CD4-positive, alpha-beta T cell treated with Interleukin-17A for 1 hour (primary cell): ENCODE results near the gene PRDM10.

Source experiments
- DNase-seq: peaks from one replicate; pipeline ENCODE4 v3.0.0-alpha.2; 2020

PRDM10 gene

GRCh38 chr11:130008326-130008725 is 5.7 kb upstream of the PRDM10 start:
- no peak for DNase-seq

- DNase-seq = no peak
These were observed 4.3 kb upstream of the PRDM10 start for GRCh38 chr11:130006929-130007328.

- DNase-seq = no peak
These were observed 1.0 kb upstream of the PRDM10 start for GRCh38 chr11:130003717-130004001.

GRCh38 chr11:130002846-130003716 is 446 bp upstream of the PRDM10 start:
- peak; percentile 97 for DNase-seq

GRCh38 chr11:130001461-130002351 is 929 bp downstream of the PRDM10 start:
- peak; percentile 29 for DNase-seq

- no peak for DNase-seq
These were observed 2.0 kb downstream of the PRDM10 start for GRCh38 chr11:130000552-130001176.

- DNase-seq = no peak
These were observed 3.2 kb downstream of the PRDM10 start for GRCh38 chr11:129999407-129999806.

- no peak for DNase-seq
These were observed 3.7 kb downstream of the PRDM10 start for GRCh38 chr11:129998905-129999304.

- DNase-seq = no peak
These were observed 4.5 kb downstream of the PRDM10 start for GRCh38 chr11:129998107-129998506.

GRCh38 chr11:129997513-129997912 is 5.1 kb downstream of the PRDM10 start:
- DNase-seq = no peak

- no peak for DNase-seq
These were observed 6.3 kb downstream of the PRDM10 start for GRCh38 chr11:129996113-129996870.

- DNase-seq = no peak
These were observed 7.5 kb downstream of the PRDM10 start for GRCh38 chr11:129995163-129995562.

GRCh38 chr11:129992161-129992944 is 10.3 kb downstream of the PRDM10 start:
- peak; percentile 51 for DNase-seq

- DNase-seq = no peak
These were observed 13.4 kb downstream of the PRDM10 start for GRCh38 chr11:129989149-129989813.

- no peak for DNase-seq
These were observed 14.7 kb downstream of the PRDM10 start for GRCh38 chr11:129987950-129988349.

GRCh38 chr11:129985823-129986222 is 16.8 kb downstream of the PRDM10 start:
- DNase-seq = no peak

GRCh38 chr11:129980086-129980485 is 22.5 kb downstream of the PRDM10 start:
- DNase-seq = no peak

GRCh38 chr11:129979046-129979605 is 23.5 kb downstream of the PRDM10 start:
- no peak for DNase-seq

- DNase-seq = no peak
These were observed 24.2 kb downstream of the PRDM10 start for GRCh38 chr11:129978447-129978846.

GRCh38 chr11:129976328-129976727 is 26.3 kb downstream of the PRDM10 start:
- no peak for DNase-seq

- DNase-seq = no peak
These were observed 27.1 kb downstream of the PRDM10 start for GRCh38 chr11:129975543-129975942.
